Hepatocyte (in vitro differentiated cells): Measurements from ENCODE around the gene NYNRIN. TPM values are rescaled to one million over a fixed set of nuclear protein-coding genes. Genes with fewer than 3 reads are reported as not detected.

Source experiments
- DNase-seq: peaks from one replicate; pipeline ENCODE4 v3.0.0-alpha.2; 2016; ENCODE audit warnings: low spot score
- H2AFZ ChIP-seq: fragments of 200-600 bp; sonication (generic); 2 replicates; pipeline ENCODE4 v1.6.0; 2016; ENCODE audit warnings: antibody characterized with exemption, mild to moderate bottlenecking
- H3K27ac ChIP-seq: fragments of 200-600 bp; sonication (generic); 2 replicates; pipeline ENCODE4 v1.5.1; 2016; ENCODE audit warnings: mild to moderate bottlenecking
- H3K27me3 ChIP-seq: fragments of 200-600 bp; sonication (generic); 2 replicates; pipeline ENCODE4 v1.6.1; 2016
- H3K36me3 ChIP-seq: fragments of 200-600 bp; sonication (generic); replicated peaks from 2 replicates; pipeline ENCODE4 v1.5.1; 2016; ENCODE audit warnings: low read depth; ENCODE audit not compliant: insufficient read depth
- H3K4me1 ChIP-seq: fragments of 200-600 bp; sonication (generic); 2 replicates; pipeline ENCODE4 v1.5.1; 2016; ENCODE audit warnings: mild to moderate bottlenecking, moderate library complexity; ENCODE audit not compliant: insufficient read depth
- H3K4me2 ChIP-seq: fragments of 200-600 bp; sonication (generic); 2 replicates; pipeline ENCODE4 v1.6.0; 2016
- H3K4me3 ChIP-seq: fragments of 200-600 bp; sonication (generic); 2 replicates; pipeline ENCODE4 v1.5.1; 2016; ENCODE audit warnings: mild to moderate bottlenecking
- H3K79me2 ChIP-seq: fragments of 200-600 bp; sonication (generic); 2 replicates; pipeline ENCODE4 v1.6.0; 2017; ENCODE audit warnings: mild to moderate bottlenecking
- H3K9me2 ChIP-seq: fragments of 200-600 bp; sonication (generic); replicated peaks from 2 replicates; pipeline ENCODE4 v1.6.0; 2017; ENCODE audit warnings: mild to moderate bottlenecking; ENCODE audit not compliant: insufficient read depth
- H3K9me3 ChIP-seq: fragments of 200-600 bp; sonication (generic); 2 replicates; pipeline ENCODE4 v1.5.1; 2016; ENCODE audit warnings: low read depth, mild to moderate bottlenecking
- H4K20me1 ChIP-seq: fragments of 200-600 bp; sonication (generic); 2 replicates; pipeline ENCODE4 v1.6.0; 2016; ENCODE audit warnings: mild to moderate bottlenecking; ENCODE audit not compliant: insufficient read depth, poor library complexity, severe bottlenecking
- EZH2 ChIP-seq: fragments of 200-600 bp; sonication (generic); IDR thresholded peaks from 2 replicates; pipeline ENCODE4 v1.6.1; 2016; ENCODE audit warnings: antibody characterized with exemption, mild to moderate bottlenecking, borderline replicate concordance
- EZH2phosphoT487 ChIP-seq: fragments of 200-600 bp; sonication (generic); IDR thresholded peaks from one replicate; pipeline ENCODE4 v1.6.1; 2018; ENCODE audit warnings: antibody characterized with exemption, mild to moderate bottlenecking, low read depth, moderate library complexity; ENCODE audit not compliant: unreplicated experiment, severe bottlenecking
- WGBS: methylation state at CpG from one replicate; pipeline ENCODE4 v1.1.6; 2016; ENCODE audit warnings: low lambda C conversion rate; ENCODE audit errors: missing lambda C conversion rate; 5-methylcytosine and 5-hydroxymethylcytosine counted together
- polyA plus RNA-seq: library from polyadenylated mRNA; unstranded; fragments of >200 nt; fragmentation: Nextera tagmentation; extraction: Ambion mirVana; gene quantifications from 2 replicates; pipeline ENCODE4 v1.2.1, GENCODE V29; 2016
- total RNA-seq: library from RNA; depleted of rRNA; stranded (reverse); fragments of >200 nt; gene quantifications from 2 replicates; pipeline ENCODE4 v1.2.3, GENCODE V29; 2014
- TF ChIP-seq, protein P1 (sequence below): fragments of 200-600 bp; sonication (generic); IDR thresholded peaks from 2 replicates; pipeline ENCODE4 v1.5.1; 2016; ENCODE audit warnings: antibody characterized with exemption, mild to moderate bottlenecking; ENCODE audit not compliant: poor library complexity

Gene NYNRIN
- total and polyA plus RNA-seq, 2 experiments from 2014 or later = 34.5 to 56.5 TPM

DNA sequence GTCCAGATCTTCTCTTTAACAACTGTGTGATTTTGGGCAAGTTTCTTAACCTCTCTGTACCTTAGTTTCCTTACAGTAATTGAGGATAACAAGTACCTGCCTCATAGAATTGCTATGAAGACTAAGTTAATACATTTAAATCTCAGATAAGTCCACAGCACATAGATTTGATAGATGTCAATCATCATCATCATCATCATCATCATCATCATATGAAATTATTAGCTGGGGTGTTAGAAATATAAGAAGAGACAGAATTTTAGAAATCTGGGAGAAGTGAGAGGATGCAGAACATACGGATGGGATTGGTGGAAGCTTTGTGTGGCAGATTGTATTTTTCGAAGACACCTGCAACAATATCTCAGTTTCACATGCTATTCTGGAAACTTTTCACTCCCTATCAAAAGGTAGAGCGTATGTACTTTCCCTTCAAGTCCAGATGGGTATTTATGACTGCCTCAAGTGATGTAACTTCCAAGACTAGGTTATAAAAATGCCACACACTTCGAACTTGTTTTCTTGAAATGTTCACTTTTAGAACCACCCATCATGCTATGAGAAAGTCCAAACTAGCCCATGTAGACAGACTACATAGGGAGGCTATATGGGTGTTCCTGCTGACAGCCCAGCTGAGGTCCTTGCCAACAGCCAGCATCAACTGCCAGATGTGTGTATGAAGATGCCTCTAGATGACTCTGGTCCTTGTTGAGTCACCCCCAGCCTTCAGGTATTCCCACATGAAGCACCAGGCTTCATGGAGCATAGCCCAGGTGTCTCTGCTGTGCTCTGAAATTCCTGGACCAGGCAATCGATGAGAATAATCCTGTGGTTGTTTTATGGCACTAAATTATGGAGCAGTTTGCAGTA is 64.4 kb downstream of the NYNRIN start:
- H3K36me3 ChIP-seq = no peaks in the 10 kb centered on the region
- H2AFZ ChIP-seq = no peak overlapping the region
- DNase-seq = no peak
- no peaks in the 10 kb centered on the region for H3K9me2 ChIP-seq
- no peak overlapping the region for H3K4me3 ChIP-seq
- H3K27me3 ChIP-seq = no peaks in the 10 kb centered on the region
- H4K20me1 ChIP-seq = no peaks in the 10 kb centered on the region
- H3K4me2 ChIP-seq = no peak overlapping the region
- H3K4me1 ChIP-seq = no peaks in the 10 kb centered on the region
- WGBS = 48% methylated on average over 5 of the region's 5 CpGs
- TF ChIP-seq, protein P1, sequence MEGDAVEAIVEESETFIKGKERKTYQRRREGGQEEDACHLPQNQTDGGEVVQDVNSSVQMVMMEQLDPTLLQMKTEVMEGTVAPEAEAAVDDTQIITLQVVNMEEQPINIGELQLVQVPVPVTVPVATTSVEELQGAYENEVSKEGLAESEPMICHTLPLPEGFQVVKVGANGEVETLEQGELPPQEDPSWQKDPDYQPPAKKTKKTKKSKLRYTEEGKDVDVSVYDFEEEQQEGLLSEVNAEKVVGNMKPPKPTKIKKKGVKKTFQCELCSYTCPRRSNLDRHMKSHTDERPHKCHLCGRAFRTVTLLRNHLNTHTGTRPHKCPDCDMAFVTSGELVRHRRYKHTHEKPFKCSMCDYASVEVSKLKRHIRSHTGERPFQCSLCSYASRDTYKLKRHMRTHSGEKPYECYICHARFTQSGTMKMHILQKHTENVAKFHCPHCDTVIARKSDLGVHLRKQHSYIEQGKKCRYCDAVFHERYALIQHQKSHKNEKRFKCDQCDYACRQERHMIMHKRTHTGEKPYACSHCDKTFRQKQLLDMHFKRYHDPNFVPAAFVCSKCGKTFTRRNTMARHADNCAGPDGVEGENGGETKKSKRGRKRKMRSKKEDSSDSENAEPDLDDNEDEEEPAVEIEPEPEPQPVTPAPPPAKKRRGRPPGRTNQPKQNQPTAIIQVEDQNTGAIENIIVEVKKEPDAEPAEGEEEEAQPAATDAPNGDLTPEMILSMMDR = no peak
- no peak for TF ChIP-seq EZH2phosphoT487
- no peak for TF ChIP-seq EZH2
- H3K27ac ChIP-seq = no peak overlapping the region
- H3K9me3 ChIP-seq = no peaks in the 10 kb centered on the region
- no peaks in the 10 kb centered on the region for H3K79me2 ChIP-seq

- Histone ChIP-seq H3K27me3 (no peaks in the 10 kb centered on the region), H2AFZ (no peak overlapping the region)
Measured at GRCh38 chr14:24463884-24464785, 65.3 kb downstream of the NYNRIN start.

GRCh38 chr14:24465368-24465767 is 66.6 kb downstream of the NYNRIN start:
- TF ChIP-seq EZH2phosphoT487 (no peak), EZH2 (no peak)
- TF ChIP-seq, protein P1 = no peak
- no peak overlapping the region for H2AFZ ChIP-seq
- H3K9me2 ChIP-seq = no peaks in the 10 kb centered on the region
- no peaks in the 10 kb centered on the region for H3K9me3 ChIP-seq
- H3K27ac ChIP-seq = no peak overlapping the region
- no peaks in the 10 kb centered on the region for H3K27me3 ChIP-seq
- no peaks in the 10 kb centered on the region for H4K20me1 ChIP-seq
- no peak overlapping the region for H3K4me2 ChIP-seq
- no peak for DNase-seq
- H3K4me3 ChIP-seq = no peak overlapping the region
- H3K79me2 ChIP-seq = no peaks in the 10 kb centered on the region
- 97% methylated on average over 3 of the region's 3 CpGs for WGBS
- no peaks in the 10 kb centered on the region for H3K36me3 ChIP-seq
- no peaks in the 10 kb centered on the region for H3K4me1 ChIP-seq

More at GRCh38 chr14:24463884-24464785, 65.3 kb downstream of the NYNRIN start:
- no peaks in the 10 kb centered on the region for H3K79me2 ChIP-seq
- H3K27ac ChIP-seq = no peak overlapping the region
- no peak overlapping the region for H3K4me2 ChIP-seq
- H3K4me1 ChIP-seq = no peaks in the 10 kb centered on the region
- H3K36me3 ChIP-seq = no peaks in the 10 kb centered on the region
- WGBS = 70% methylated on average over 4 of the region's 4 CpGs
- H3K9me3 ChIP-seq = no peaks in the 10 kb centered on the region
- DNase-seq = no peak
- no peaks in the 10 kb centered on the region for H4K20me1 ChIP-seq
- no peaks in the 10 kb centered on the region for H3K9me2 ChIP-seq
- H3K4me3 ChIP-seq = no peak overlapping the region
- TF ChIP-seq, protein P1 = no peak
- TF ChIP-seq EZH2 = no peak
- TF ChIP-seq EZH2phosphoT487 = no peak
